Measurements from ENCODE around the gene ARFRP1.
A peak's percentile ranks its signal among the peaks of the same experiment; 100 is the strongest.

Gene ARFRP1

DNA sequence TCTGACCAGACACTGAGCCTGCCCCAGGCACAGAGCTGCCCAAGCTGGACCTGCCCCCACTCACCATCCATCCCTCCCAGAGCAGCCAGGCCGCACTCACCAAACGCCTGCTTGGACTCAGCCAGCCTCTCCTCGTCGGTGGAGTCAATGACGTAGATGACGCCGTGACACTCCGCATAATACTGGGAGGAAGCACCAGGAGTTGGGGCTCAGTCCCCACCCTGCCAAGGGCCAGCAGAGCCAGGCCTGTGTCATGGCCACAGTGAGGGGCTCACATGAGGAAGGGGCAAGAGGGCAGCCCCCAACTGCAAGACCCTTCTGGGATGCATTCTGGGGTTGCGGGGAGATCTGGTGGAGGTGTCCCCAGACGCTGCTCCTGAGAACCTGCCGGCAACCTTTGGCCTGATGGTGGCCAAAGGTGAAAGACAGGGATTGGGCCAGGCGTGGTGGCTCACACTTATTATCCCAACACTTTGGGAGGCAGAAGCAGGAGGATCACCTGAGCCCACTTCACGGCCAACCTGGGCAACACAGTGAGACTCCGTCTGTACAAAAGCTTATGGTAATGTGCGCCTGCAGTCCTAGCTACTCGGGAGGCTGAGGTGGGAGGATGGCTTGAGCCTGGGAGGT lies 5.6 kb downstream of the ARFRP1 start:
- DNase-seq (ENCODE audit: low read depth, low spot score), result no peak

DNA sequence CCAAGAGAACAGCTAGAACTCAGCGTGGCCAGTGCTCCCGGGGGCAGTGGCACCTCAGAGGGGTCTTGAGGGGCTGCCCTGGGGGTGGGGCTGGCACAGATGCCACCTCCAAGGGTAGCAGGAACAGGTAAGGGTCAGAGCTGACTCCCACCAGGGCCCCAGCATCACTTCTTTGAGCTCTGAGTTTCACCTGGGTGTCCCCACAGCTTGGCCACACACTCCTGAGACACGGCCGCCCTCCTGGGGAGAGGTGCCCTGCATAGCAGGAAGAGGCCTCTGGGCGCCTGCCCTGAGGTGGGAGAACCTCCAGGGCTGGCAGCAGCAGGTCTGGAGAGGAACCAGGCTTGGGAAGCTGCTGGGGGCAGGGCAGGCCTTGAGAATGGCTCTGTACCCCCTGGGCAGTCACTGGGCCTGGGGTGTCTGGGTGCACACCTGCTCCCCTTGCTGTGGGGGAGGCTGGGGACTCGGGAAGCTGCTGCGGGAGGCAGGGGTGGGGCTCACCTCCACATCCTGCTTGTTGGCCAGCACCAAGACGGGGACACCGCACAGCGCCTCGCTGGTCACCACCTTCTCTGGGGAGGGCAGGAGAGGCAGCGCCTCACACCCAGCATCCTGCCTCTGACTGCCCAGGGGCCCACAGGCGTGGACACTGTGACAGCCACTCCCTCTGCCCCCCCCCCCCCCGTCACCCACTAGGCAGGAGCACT lies 6.3 kb downstream of the ARFRP1 start:
- DNase-seq (ENCODE audit: low read depth, low spot score), result peak; percentile 1

DNA sequence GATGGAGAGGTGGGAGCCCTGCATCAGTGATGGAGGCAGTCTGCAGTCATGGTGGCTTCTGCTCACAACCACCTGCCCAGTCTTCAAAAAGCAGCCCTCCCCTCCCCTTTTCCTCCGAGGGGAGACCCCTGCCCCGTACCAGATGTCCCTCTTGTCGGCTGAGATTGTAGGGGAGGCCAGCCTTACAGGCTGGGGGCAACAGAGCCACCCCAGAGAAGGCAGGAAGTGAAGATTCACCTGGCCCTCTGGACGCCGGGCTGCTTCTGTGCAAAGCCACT lies 6.8 kb downstream of the ARFRP1 start:
- peak; percentile 1 for DNase-seq (ENCODE audit: low read depth, low spot score)

DNA sequence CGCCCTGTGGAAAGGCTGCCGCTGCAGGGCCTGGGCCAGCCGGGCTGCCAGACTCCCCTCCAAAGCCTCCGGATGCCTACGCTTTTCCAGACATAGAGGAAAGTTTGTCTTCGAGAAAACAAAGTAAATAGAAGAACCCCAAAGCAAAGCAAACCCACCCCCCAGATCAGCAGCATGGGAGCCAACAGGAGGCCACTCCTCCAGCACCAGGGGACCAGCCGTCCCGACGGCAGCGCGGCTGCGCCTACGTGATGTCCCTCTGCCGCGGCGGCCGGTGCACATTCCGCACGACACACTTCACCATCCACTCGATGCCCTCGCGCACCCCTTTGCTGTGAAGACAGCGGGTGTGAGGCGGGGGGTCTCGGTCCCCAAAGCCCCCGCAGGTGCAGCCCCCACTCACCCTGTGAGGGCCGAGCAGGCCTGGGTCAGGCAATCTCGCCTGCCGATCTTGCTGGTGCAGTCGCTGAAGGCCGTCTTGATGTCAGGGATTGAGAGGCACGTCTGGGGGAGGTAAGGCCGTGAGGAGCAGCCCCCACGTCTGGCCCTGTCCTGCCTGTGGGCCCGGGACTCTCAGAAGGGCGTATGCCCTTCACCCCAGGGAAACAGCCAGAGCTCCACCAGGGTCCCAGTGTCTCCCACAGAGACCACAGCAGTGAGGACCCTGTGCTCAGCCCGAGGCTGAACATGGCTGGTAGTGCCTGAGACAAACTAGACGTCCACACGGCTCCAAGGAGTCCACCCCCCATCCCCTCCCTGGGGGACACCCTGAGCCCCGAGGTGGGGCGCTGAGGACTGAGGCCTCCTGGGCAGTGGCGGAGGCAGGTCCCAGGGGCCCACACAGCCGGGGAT lies 7.4 kb downstream of the ARFRP1 start:
- DNase-seq (ENCODE audit: low read depth, low spot score), result peak; percentile 4

DNA sequence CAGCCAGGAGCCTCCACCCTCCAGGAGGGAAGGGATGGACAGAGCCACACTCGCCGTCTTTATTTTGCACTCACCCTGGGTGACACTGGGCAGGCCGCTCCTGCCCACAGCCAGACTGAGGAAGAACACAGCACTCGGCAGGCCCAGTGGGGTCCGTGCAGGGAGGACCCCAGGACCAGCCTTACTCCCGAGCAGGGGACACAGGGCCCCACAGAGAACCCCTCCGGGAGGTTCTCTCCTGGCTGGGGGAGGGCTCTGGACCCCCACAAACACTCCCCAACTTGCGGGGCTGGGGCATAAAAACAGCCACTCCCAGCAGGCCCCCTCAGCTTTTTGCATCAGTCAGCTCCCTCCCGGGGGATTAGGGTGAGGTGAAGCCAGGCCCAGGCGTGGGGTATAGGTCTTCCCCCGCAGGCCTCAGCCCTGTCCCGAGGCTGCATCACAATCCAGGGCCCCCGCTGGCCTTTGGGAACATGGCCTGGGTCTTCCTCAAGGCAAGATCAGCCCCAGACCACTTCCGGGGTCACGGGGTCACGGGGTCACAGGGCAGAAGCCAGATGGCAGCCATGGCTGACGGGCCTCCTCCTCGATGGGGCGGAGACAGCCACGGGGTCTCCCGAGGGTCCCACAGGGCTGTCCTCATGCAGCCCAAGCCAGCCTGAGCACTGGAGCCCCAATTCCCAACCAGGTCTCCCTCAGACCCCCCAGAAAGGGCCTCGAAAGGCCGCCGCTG lies 8.1 kb downstream of the ARFRP1 start:
- peak; percentile 7 for DNase-seq (ENCODE audit: low read depth, low spot score)

DNA sequence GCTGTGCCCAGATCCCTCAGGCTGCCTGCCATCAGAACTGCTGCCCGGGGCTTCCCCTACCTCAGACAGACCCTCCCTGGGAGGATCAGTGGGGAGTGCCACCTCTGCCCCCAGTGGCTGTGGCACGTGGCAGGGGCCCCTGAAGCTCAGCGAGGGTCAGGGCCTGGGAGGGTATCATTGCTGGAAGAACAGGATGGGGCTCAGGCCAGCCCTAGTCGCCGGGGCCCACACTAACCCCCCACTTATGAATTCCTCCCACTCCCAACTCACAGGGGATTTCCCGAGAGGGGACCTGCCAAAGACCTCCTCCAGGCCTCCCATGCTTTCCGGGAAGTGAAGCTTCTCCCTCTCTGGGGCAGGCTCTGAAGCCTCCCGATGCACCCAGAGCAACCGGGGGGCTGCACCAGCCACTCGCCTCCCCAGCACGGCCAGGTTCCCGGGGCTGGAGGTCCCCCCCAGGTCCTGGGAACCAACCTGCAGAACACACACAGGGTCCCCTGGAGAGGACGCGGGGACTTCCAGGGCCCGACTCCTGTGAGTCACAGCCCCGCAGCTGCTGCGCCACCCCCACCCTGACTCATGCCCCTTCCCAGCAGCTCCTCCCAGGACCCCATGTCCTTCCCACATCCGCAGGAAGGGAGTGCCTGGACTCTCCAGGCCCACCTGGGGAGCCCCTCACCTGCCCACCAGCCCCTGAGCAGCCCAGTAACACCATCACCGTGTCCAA lies 8.9 kb downstream of the ARFRP1 start:
- peak; percentile 41 for DNase-seq (ENCODE audit: low read depth, low spot score)

DNA sequence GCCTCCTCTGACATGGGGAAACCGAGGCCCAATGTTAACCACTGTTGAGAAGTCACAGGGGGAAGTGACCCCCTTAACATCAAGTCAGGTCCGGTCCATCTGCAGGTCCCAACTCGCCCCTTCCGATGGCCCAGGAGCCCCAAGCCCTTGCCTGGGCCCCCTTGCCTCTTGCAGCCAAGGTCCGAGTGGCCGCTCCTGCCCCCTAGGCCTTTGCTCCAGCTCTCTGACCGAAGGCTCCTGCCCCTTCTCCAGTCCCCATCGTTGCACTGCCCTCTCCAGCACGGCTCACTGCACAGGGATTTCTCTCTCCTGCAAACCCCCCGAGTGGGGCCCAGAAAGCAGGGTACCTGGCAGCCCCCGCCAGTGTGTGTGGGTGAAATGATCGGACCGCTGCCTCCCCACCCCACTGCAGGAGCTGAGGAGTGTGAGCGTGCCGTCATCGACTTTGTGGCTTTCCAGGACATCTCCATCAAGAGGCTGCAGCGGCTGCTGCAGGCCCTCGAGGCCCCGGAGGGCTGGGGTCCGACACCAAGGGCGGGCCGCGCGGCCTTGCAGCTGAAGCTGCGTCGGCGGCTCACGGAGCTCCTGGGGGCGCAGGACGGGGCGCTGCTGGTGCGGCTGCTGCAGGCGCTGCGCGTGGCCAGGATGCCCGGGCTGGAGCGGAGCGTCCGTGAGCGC lies 9.8 kb downstream of the ARFRP1 start:
- DNase-seq (ENCODE audit: low read depth, low spot score), result peak; percentile 33

DNA sequence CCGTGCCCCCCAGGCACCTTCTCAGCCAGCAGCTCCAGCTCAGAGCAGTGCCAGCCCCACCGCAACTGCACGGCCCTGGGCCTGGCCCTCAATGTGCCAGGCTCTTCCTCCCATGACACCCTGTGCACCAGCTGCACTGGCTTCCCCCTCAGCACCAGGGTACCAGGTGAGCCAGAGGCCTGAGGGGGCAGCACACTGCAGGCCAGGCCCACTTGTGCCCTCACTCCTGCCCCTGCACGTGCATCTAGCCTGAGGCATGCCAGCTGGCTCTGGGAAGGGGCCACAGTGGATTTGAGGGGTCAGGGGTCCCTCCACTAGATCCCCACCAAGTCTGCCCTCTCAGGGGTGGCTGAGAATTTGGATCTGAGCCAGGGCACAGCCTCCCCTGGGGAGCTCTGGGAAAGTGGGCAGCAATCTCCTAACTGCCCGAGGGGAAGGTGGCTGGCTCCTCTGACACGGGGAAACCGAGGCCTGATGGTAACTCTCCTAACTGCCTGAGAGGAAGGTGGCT lies 10.4 kb downstream of the ARFRP1 start:
- peak; percentile 28 for DNase-seq (ENCODE audit: low read depth, low spot score)

GRCh38 chr20:63696628-63697356 lies 11.0 kb downstream of the ARFRP1 start, which contains the start of gene TNFRSF6B:
Gene TNFRSF6B (plus strand): TSS chr20:63696652. CDS start chr20:63696768, 116 bp downstream.
- no peak for DNase-seq (ENCODE audit: low read depth, low spot score)

DNA sequence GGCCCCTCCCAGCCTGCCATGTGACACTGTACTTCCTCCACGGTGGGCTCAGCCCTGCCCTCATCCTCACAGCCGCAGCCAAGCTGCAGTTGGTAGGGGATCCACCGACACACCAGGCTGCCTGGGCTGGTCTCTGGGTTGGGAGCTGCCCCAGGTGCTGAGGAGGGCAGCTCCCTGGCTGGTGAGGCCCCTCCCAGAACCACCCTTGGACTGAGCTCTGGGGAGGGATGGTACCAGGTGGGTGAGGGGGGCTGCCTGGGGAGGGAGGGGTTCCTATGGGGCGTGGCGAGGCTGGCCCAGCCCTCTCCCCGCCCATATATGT lies 11.5 kb downstream of the ARFRP1 start:
- peak; percentile 78 for DNase-seq (ENCODE audit: low read depth, low spot score)

GRCh38 chr20:63695424-63696305 lies 12.1 kb downstream of the ARFRP1 start:
- DNase-seq (ENCODE audit: low read depth, low spot score), result no peak

DNA sequence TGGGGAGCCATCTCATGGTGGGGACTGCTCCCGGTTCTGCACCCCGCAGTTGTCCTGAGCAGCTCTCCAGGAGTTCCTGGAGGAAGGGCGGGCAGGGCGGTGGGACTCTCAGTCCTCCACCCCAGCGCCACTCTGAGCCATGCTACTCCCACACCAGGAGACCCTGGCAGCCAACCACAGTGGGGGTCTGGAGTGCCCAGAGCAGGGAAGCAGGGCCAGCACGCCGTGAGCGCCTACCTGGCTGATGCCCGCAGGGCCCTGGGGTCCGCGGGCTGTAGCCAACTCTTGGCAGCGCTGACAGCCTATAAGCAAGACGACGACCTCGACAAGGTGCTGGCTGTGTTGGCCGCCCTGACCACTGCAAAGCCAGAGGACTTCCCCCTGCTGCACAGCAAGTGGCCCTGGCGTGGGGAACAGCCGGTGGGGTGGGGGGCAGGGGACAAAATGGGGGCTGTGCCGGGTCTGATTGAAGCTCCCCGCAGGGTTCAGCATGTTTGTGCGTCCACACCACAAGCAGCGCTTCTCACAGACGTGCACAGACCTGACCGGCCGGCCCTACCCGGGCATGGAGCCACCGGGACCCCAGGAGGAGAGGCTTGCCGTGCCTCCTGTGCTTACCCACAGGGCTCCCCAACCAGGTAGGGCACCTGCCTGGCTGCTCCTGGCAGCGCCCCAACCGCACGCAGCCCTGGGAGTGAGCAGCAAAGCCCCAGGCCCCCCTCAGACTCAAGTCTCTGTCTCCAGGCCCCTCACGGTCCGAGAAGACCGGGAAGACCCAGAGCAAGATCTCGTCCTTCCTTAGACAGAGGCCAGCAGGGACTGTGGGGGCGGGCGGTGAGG lies 13.0 kb downstream of the ARFRP1 start:
- DNase-seq (ENCODE audit: low read depth, low spot score), result no peak

GRCh38 chr20:63693733-63694583 lies 13.8 kb downstream of the ARFRP1 start:
- DNase-seq (ENCODE audit: low read depth, low spot score), result no peak

GRCh38 chr20:63693083-63693732 lies 14.6 kb downstream of the ARFRP1 start:
- DNase-seq (ENCODE audit: low read depth, low spot score), result no peak

- DNase-seq (ENCODE audit: low read depth, low spot score), result no peak
Measured at GRCh38 chr20:63692436-63693082, 15.2 kb downstream of the ARFRP1 start.
